SK-N-SH (cell line): ENCODE measurements around the gene PARP15. TPM values are rescaled to one million over a fixed set of nuclear protein-coding genes. Genes with fewer than 3 reads are reported as not detected.

Experiments
- CTCF ChIA-PET: fragments of 300-600, 350-600 bp; formaldehyde crosslinking; extraction: SDS; loops from one replicate; lab custom pipeline; 2021; lab: Yijun Ruan, JAX
- POLR2A ChIA-PET: fragments of 350-600 bp; sonication (Branson Sonifier 250); formaldehyde crosslinking; extraction: SDS; loops from one replicate; lab custom pipeline; 2020; ENCODE audit warnings: antibody characterized with exemption, inconsistent platforms; lab: Yijun Ruan, JAX
- DNase-seq: peaks from one replicate; pipeline ENCODE4 v3.0.0; 2012
- H2AFZ ChIP-seq: fragments of 200-600 bp; sonication (generic); 2 replicates; pipeline ENCODE4 v1.8.1; 2016; ENCODE audit warnings: antibody characterized with exemption, mild to moderate bottlenecking, low read depth
- H3F3A ChIP-seq: fragments of 200-600 bp; sonication (generic); replicated peaks from 2 replicates; pipeline ENCODE3; 2016; ENCODE audit warnings: antibody characterized with exemption, mild to moderate bottlenecking; ENCODE audit not compliant: insufficient read depth
- H3K27ac ChIP-seq, 2 experiments: fragments of 200-500 bp in 1 of 2; fragments of 200-600 bp in 1 of 2; sonication (Bioruptor generic) in 1 of 2; sonication (generic), shearing (Covaris generic) in 1 of 2; 2 replicates each; pipeline versions ENCODE4 v1.5.1 to v1.6.1; 2014 to 2016; ENCODE audit warnings: low read depth in 2 of 2, inconsistent platforms in 1 of 2, low read length in 1 of 2, mild to moderate bottlenecking in 1 of 2, mixed read lengths in 1 of 2
- H3K27me3 ChIP-seq: fragments of 200-600 bp; sonication (generic), shearing (Covaris generic); 2 replicates; pipeline ENCODE4 v1.6.1; 2016; ENCODE audit warnings: mixed run types; ENCODE audit not compliant: insufficient read depth
- H3K36me3 ChIP-seq, 2 experiments: fragments of 200-500 bp in 1 of 2; fragments of 200-600 bp in 1 of 2; sonication (Bioruptor generic) in 1 of 2; sonication (generic) in 1 of 2; replicated peaks in 1 of 2; 2 replicates each; pipeline versions ENCODE3 to v1.5.1; 2014 to 2016; ENCODE audit warnings: low read length in 1 of 2, mild to moderate bottlenecking in 1 of 2; ENCODE audit not compliant: insufficient read depth in 2 of 2, control insufficient read depth in 1 of 2
- H3K4me1 ChIP-seq, 2 experiments: fragments of 200-500 bp in 1 of 2; fragments of 200-600 bp in 1 of 2; sonication (Bioruptor generic) in 1 of 2; sonication (generic), shearing (Covaris generic) in 1 of 2; 2 replicates each; pipeline versions ENCODE4 v1.5.1 to v1.6.1; 2014 to 2016; ENCODE audit warnings: low read depth in 1 of 2, low read length in 1 of 2, mixed run types in 1 of 2; ENCODE audit not compliant: insufficient read depth in 2 of 2, control insufficient read depth in 1 of 2
- H3K4me2 ChIP-seq: fragments of 200-600 bp; sonication (generic), shearing (Covaris generic); 2 replicates; pipeline ENCODE4 v1.6.1; 2017; ENCODE audit warnings: mixed run types
- H3K4me3 ChIP-seq, 2 experiments: fragments of 200-500 bp in 1 of 2; fragments of 200-600 bp in 1 of 2; sonication (Bioruptor generic) in 1 of 2; sonication (generic), shearing (Covaris generic) in 1 of 2; 2 replicates each; pipeline versions ENCODE4 v1.5.1 to v1.8.1; 2014 to 2016; ENCODE audit warnings: low read depth in 2 of 2, inconsistent platforms in 1 of 2, low read length in 1 of 2, mild to moderate bottlenecking in 1 of 2, mixed read lengths in 1 of 2, moderate library complexity in 1 of 2
- H3K79me2 ChIP-seq: fragments of 200-600 bp; sonication (generic); 2 replicates; pipeline ENCODE4 v1.8.1; 2017; ENCODE audit warnings: mild to moderate bottlenecking; ENCODE audit not compliant: insufficient read depth
- H3K9ac ChIP-seq: fragments of 200-600 bp; sonication (generic); 2 replicates; pipeline ENCODE4 v1.6.1; 2017; ENCODE audit warnings: mixed run types
- H3K9me2 ChIP-seq: fragments of 200-600 bp; sonication (generic); 2 replicates; pipeline ENCODE4 v1.6.1; 2017; ENCODE audit warnings: mixed run types
- H3K9me3 ChIP-seq: fragments of 200-600 bp; sonication (generic); 2 replicates; pipeline ENCODE4 v1.6.1; 2017; ENCODE audit warnings: mixed run types, mild to moderate bottlenecking, moderate library complexity
- H4K20me1 ChIP-seq: fragments of 200-600 bp; sonication (generic); 2 replicates; pipeline ENCODE4 v1.6.1; 2017; ENCODE audit warnings: mild to moderate bottlenecking, mixed run types; ENCODE audit not compliant: insufficient read depth
- CHD2 ChIP-seq: fragments of 150-350 bp; IDR thresholded peaks from 2 replicates; pipeline ENCODE4 v1.6.1; 2018; ENCODE audit warnings: low read length; ENCODE audit not compliant: partially characterized antibody
- ELF1 ChIP-seq: IDR thresholded peaks from 2 replicates; pipeline ENCODE4 v1.4.0; 2012
- EP300 ChIP-seq, 2 experiments: IDR thresholded peaks; 2 replicates each; pipeline versions ENCODE4 v1.4.0 to v1.6.1; 2012; ENCODE audit warnings: borderline replicate concordance in 1 of 2, low read depth in 1 of 2, low read length in 1 of 2
- EZH2phosphoT487 ChIP-seq: fragments of 200-600 bp; sonication (generic); IDR thresholded peaks from 2 replicates; pipeline ENCODE4 v1.6.1; 2017; ENCODE audit warnings: low read depth, mixed run types, mild to moderate bottlenecking, antibody characterized with exemption, moderate library complexity, borderline replicate concordance
- FOSL2 ChIP-seq: IDR thresholded peaks from 2 replicates; pipeline ENCODE4 v1.4.0; 2012; ENCODE audit warnings: low read depth, mild to moderate bottlenecking, moderate library complexity, borderline replicate concordance
- GABPA ChIP-seq: IDR thresholded peaks from 2 replicates; pipeline ENCODE4 v1.4.0; 2012; ENCODE audit warnings: low read depth, mild to moderate bottlenecking
- JUND ChIP-seq: IDR thresholded peaks from 2 replicates; pipeline ENCODE4 v1.4.0; 2012
- MAX ChIP-seq: IDR thresholded peaks from 2 replicates; pipeline ENCODE4 v1.4.0; 2012; ENCODE audit warnings: low read depth
- MEF2A ChIP-seq: IDR thresholded peaks from 2 replicates; pipeline ENCODE4 v1.4.0; 2012; ENCODE audit warnings: low read depth, borderline replicate concordance
- NFIC ChIP-seq: IDR thresholded peaks from 2 replicates; pipeline ENCODE4 v1.4.0; 2012; ENCODE audit warnings: borderline replicate concordance
- POLR2AphosphoS5 ChIP-seq: IDR thresholded peaks from 2 replicates; pipeline ENCODE4 v1.6.1; 2012; ENCODE audit warnings: low read depth, low read length
- RAD21 ChIP-seq: IDR thresholded peaks from 2 replicates; pipeline ENCODE4 v1.6.1; 2012; ENCODE audit warnings: mild to moderate bottlenecking, low read length
- REST ChIP-seq: IDR thresholded peaks from 2 replicates; pipeline ENCODE4 v1.6.1; 2012; ENCODE audit warnings: mild to moderate bottlenecking, low read depth, low read length, moderate library complexity
- SIN3A ChIP-seq: IDR thresholded peaks from 2 replicates; pipeline ENCODE4 v1.6.1; 2012; ENCODE audit warnings: low read depth, mild to moderate bottlenecking, low read length, moderate library complexity, borderline replicate concordance
- SMC3 ChIP-seq: IDR thresholded peaks from 2 replicates; pipeline ENCODE4 v1.6.1; 2012; ENCODE audit warnings: low read depth, low read length, improper control_type of control experiment
- TEAD4 ChIP-seq: IDR thresholded peaks from 2 replicates; pipeline ENCODE4 v1.4.0; 2012; ENCODE audit warnings: mild to moderate bottlenecking, borderline replicate concordance; ENCODE audit not compliant: insufficient read depth
- WGBS: methylation state at CpG from one replicate; pipeline ENCODE4 v1.1.6; 2017; ENCODE audit warnings: low lambda C conversion rate; 5-methylcytosine and 5-hydroxymethylcytosine counted together
- polyA plus RNA-seq, 3 experiments: library from polyadenylated mRNA; depleted of rRNA; stranded (reverse); fragments of >200 nt; gene quantifications; 2 replicates each; pipeline ENCODE4 v1.2.3, GENCODE V29; 2012
- TF ChIP-seq, protein P1 (sequence below): fragments of 150-350 bp; IDR thresholded peaks from 2 replicates; pipeline ENCODE4 v1.6.1; 2017; ENCODE audit warnings: antibody characterized with exemption, low read length, low read depth, borderline replicate concordance

Gene PARP15
- polyA plus RNA-seq, 1 of the 3 experiments (the other 2 are of a cell fraction), result not detected

GRCh38 chr3:122626515-122627180 lies 49.2 kb downstream of the PARP15 start:
- no peak for TF ChIP-seq FOSL2
- no peak for TF ChIP-seq EZH2phosphoT487
- no peak for TF ChIP-seq NFIC
- TF ChIP-seq POLR2AphosphoS5, result no peak
- TF ChIP-seq ELF1, result no peak
- TF ChIP-seq CHD2, result no peak
- no peak for TF ChIP-seq SIN3A
- TF ChIP-seq MEF2A, result no peak
- TF ChIP-seq RAD21, result no peak
- TF ChIP-seq REST, result no peak
- no peak for TF ChIP-seq MAX
- no peaks in the 10 kb centered on the region for H3K79me2 ChIP-seq
- 62% methylated on average over 6 of the region's 6 CpGs for WGBS
- H3K4me3 ChIP-seq, result no peak overlapping the region
- H3K9ac ChIP-seq, result no peak overlapping the region
- no peaks in the 10 kb centered on the region for H3K9me3 ChIP-seq
- CTCF ChIA-PET, result no interaction called here
- no peak for DNase-seq
- no peaks in the 10 kb centered on the region; the same call in 1 of the 2 replicates for H3K27me3 ChIP-seq
- H3K9me2 ChIP-seq, result no peaks in the 10 kb centered on the region
- no peaks in the 10 kb centered on the region for H4K20me1 ChIP-seq
- H3K36me3 ChIP-seq, result no peaks in the 10 kb centered on the region
- no peaks in the 10 kb centered on the region for H3F3A ChIP-seq
- no peak overlapping the region for H2AFZ ChIP-seq
- POLR2A ChIA-PET, result interaction anchor here (1.0 kb wide), 1 partner anchor 39 kb away, joined by 3 read pairs; no protein-coding TSS in a partner anchor
- H3K27ac ChIP-seq, result no peak overlapping the region
- H3K4me2 ChIP-seq, result no peak overlapping the region
- no peaks in the 10 kb centered on the region; a peak in 1 of 4 replicates for H3K4me1 ChIP-seq

- DNase-seq, result no peak
- 9% methylated on average over 1 of the region's 1 CpG for WGBS
- Histone ChIP-seq H3K4me1 (no peaks in the 10 kb centered on the region; a peak in 1 of 4 replicates), H3K79me2 (no peaks in the 10 kb centered on the region), H2AFZ (no peak overlapping the region), H3K36me3 (no peaks in the 10 kb centered on the region), H4K20me1 (no peaks in the 10 kb centered on the region), H3K4me3 (no peak overlapping the region), H3K9me2 (no peaks in the 10 kb centered on the region), H3F3A (no peaks in the 10 kb centered on the region), H3K27me3 (no peaks in the 10 kb centered on the region; the same call in 1 of the 2 replicates), H3K9me3 (no peaks in the 10 kb centered on the region), H3K4me2 (no peak overlapping the region), H3K27ac (no peak overlapping the region), H3K9ac (no peak overlapping the region)
- POLR2A ChIA-PET, result no interaction called here
- no peak for TF ChIP-seq GABPA
- TF ChIP-seq SIN3A, result no peak
- no peak for TF ChIP-seq TEAD4
- no peak for TF ChIP-seq JUND
- TF ChIP-seq MEF2A, result no peak
- TF ChIP-seq SMC3, result no peak
- no peak for TF ChIP-seq RAD21
- TF ChIP-seq, protein P1, sequence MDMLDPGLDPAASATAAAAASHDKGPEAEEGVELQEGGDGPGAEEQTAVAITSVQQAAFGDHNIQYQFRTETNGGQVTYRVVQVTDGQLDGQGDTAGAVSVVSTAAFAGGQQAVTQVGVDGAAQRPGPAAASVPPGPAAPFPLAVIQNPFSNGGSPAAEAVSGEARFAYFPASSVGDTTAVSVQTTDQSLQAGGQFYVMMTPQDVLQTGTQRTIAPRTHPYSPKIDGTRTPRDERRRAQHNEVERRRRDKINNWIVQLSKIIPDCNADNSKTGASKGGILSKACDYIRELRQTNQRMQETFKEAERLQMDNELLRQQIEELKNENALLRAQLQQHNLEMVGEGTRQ, result no peak
- TF ChIP-seq EP300 (IDR thresholded peaks at IDR 0.05; ENCODE audit: borderline replicate concordance in 1 of 2, low read depth in 1 of 2, low read length in 1 of 2), result no peak
- CTCF ChIA-PET, result no interaction called here
These were observed 49.9 kb downstream of the PARP15 start for GRCh38 chr3:122627301-122627700.
